MCF 10A (cell line): ENCODE results near the gene GALNT5. TPM values are rescaled to one million over a fixed set of nuclear protein-coding genes. Genes with fewer than 3 reads are reported as not detected.

Source experiments
- BruUV-seq: library from RNA; stranded (reverse); fragments of 400-500 nt; replicated peaks from 2 replicates; lab custom pipeline; 2021; lab: Mats Ljungman, UMichigan
- CTCF ChIA-PET: fragments of 300-600 bp; sonication (Branson Sonifier 250); formaldehyde crosslinking; extraction: SDS; loops from one replicate; lab custom pipeline; 2021; ENCODE audit warnings: antibody characterized with exemption, inconsistent platforms; lab: Yijun Ruan, JAX
- POLR2A ChIA-PET: fragments of 300-600, 350-650 bp; sonication (Branson Sonifier 250); formaldehyde crosslinking; extraction: SDS; loops from one replicate; lab custom pipeline; 2020; ENCODE audit warnings: antibody characterized with exemption, inconsistent platforms; lab: Yijun Ruan, JAX
- DNase-seq: peaks from one replicate; pipeline ENCODE4 v3.0.0-alpha.2; 2018; ENCODE audit not compliant: unreplicated experiment
- H3K27ac Mint-ChIP-seq: one replicate; pipeline ENCODE4 v1.8.0; 2022; ENCODE audit warnings: mild to moderate bottlenecking, low read depth, mixed read lengths; ENCODE audit not compliant: unreplicated experiment
- H3K27me3 Mint-ChIP-seq: one replicate; pipeline ENCODE4 v1.8.0; 2022; ENCODE audit warnings: mixed read lengths; ENCODE audit not compliant: insufficient read depth, unreplicated experiment
- H3K36me3 Mint-ChIP-seq: one replicate; pipeline ENCODE4 v1.8.0; 2022; ENCODE audit warnings: mild to moderate bottlenecking, moderate library complexity, mixed read lengths; ENCODE audit not compliant: insufficient read depth, unreplicated experiment
- H3K4me1 Mint-ChIP-seq: one replicate; pipeline ENCODE4 v1.8.0; 2022; ENCODE audit warnings: mixed read lengths; ENCODE audit not compliant: insufficient read depth, unreplicated experiment
- H3K4me3 Mint-ChIP-seq: one replicate; pipeline ENCODE4 v1.8.0; 2022; ENCODE audit warnings: mild to moderate bottlenecking, moderate library complexity, mixed read lengths; ENCODE audit not compliant: unreplicated experiment
- H3K9me3 Mint-ChIP-seq: one replicate; pipeline ENCODE4 v1.8.0; 2022; ENCODE audit warnings: mixed read lengths; ENCODE audit not compliant: unreplicated experiment
- intact Hi-C: fragments of 100-400 bp; cut with micrococcal nuclease; formaldehyde crosslinking; loops from 2 replicates; pipeline ENCODE4 v1.14.1; 2022
- total RNA-seq: library from RNA; stranded (reverse); gene quantifications from 2 replicates; pipeline ENCODE4 v1.2.3, GENCODE V29; 2022
- TF ChIP-seq, protein P1 (sequence below): fragments of 200-600 bp; IDR thresholded peaks from one replicate; pipeline ENCODE4 v1.8.0; 2022; ENCODE audit warnings: antibody characterized with exemption, mild to moderate bottlenecking; ENCODE audit not compliant: unreplicated experiment

GALNT5 gene
- total RNA-seq, 1 experiment from 2014 or later, result not detected

DNA sequence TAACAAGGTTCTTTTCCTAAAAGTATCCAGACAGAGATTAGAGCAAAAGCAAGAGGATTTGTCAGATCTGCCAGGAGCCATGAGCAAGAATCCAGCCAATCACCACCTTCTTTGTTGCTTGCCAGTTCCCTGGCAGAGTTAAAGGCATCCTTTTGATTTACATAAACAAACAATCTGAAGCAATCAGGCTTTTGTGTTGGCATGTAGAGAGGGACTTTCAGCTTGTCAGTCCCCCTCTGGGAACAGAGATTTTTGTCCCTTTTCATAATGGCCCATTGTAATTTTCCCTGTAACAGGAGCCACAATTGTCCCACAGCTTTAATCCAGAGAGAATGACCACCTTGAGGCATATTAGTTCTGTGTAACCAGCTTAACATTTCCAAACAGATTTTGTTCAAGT, 68.3 kb downstream of the GALNT5 start, which contains the start of gene ERMN:
Gene ERMN, minus strand, starts transcription at position 39 of the 400 bp plus-strand sequence. CDS start 182 bp downstream, outside the sequence.
- Mint-ChIP-seq H3K27me3 (no peaks in the 10 kb centered on the region), H3K4me1 (peaks cover 8% of the 10 kb centered on the region), H3K27ac (no peak within 1 kb of the TSS), H3K9me3 (no peaks in the 10 kb centered on the region), H3K36me3 (no peaks in the 10 kb centered on the region), H3K4me3 (no peak within 1 kb of the TSS)
- no peak for DNase-seq
- no TSS peak for BruUV-seq
- TF ChIP-seq, protein P1, sequence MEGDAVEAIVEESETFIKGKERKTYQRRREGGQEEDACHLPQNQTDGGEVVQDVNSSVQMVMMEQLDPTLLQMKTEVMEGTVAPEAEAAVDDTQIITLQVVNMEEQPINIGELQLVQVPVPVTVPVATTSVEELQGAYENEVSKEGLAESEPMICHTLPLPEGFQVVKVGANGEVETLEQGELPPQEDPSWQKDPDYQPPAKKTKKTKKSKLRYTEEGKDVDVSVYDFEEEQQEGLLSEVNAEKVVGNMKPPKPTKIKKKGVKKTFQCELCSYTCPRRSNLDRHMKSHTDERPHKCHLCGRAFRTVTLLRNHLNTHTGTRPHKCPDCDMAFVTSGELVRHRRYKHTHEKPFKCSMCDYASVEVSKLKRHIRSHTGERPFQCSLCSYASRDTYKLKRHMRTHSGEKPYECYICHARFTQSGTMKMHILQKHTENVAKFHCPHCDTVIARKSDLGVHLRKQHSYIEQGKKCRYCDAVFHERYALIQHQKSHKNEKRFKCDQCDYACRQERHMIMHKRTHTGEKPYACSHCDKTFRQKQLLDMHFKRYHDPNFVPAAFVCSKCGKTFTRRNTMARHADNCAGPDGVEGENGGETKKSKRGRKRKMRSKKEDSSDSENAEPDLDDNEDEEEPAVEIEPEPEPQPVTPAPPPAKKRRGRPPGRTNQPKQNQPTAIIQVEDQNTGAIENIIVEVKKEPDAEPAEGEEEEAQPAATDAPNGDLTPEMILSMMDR, result no peak
- POLR2A ChIA-PET, result no interaction called here
- CTCF ChIA-PET, result interaction anchor here (0.7 to 7.7 kb wide), 16 partner anchors 10 to 708 kb away, joined by 3 to 145 read pairs (median 6); partner anchors contain the start of gene ACVR1C
- intact Hi-C loops, result loop anchor here (5.0 to 10.0 kb wide), 2 partner anchors 167 to 1951 kb away; no protein-coding TSS in a partner anchor

DNA sequence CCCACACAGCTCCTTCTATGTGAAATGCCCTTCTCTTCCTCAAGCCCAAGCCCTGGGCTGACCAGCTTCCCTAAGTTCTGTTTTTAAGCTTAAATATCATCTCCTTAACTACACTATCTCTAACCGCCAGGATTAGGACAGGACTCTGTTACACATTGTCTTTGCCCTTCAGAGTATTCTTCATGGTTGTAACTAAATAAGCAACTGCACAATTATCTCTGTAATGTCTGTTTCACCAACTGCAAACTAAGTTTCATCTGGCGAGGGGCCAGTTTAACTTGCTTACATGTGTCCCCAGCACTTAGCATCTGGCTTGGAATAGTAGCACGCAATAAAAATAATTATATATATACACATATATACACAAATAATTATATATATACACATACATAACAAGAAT, 69.2 kb downstream of the GALNT5 start:
- Mint-ChIP-seq H3K4me1 (peaks cover 8% of the 10 kb centered on the region), H3K27ac (no peak overlapping the region), H3K9me3 (no peaks in the 10 kb centered on the region), H3K27me3 (no peaks in the 10 kb centered on the region), H3K4me3 (no peak overlapping the region), H3K36me3 (no peaks in the 10 kb centered on the region)
- POLR2A ChIA-PET, result interaction anchor here (0.6 to 0.7 kb wide), 2 partner anchors 167 to 233 kb away, joined by 3 read pairs; no protein-coding TSS in a partner anchor
- BruUV-seq, result no TSS peak
- TF ChIP-seq, protein P1, result no peak
- no peak for DNase-seq
- intact Hi-C loops, result loop anchor here (1.0 to 10.0 kb wide), 3 partner anchors 166 to 1952 kb away; no protein-coding TSS in a partner anchor
- CTCF ChIA-PET, result interaction anchor here (0.6 to 7.7 kb wide), 49 partner anchors 8 to 1087 kb away, joined by 3 to 145 read pairs (median 5); partner anchors contain the start of gene ACVR1C

DNA sequence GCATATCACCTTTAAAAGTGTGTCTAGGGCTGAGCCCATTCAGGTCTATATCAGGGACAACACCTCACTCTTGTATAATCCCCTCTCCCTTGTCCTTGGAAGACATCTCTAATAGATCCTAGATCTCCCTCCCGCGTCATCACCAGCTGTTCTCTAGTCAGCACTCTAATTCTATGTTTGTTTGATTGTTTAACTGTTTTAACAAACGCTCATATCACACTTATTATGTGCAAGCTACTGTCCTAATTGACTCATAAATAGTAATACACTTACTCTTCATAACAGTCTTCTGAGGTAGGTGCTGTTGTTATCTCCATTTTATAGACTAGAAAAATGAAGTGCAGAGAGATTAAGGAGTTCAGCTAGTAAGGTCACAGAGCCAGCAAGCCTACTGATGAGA, 69.7 kb downstream of the GALNT5 start:
- intact Hi-C loops, result loop anchor here (1.0 to 10.0 kb wide), 3 partner anchors 165 to 1952 kb away; no protein-coding TSS in a partner anchor

More for the DNA sequence above, 69.7 kb downstream of the GALNT5 start:
- CTCF ChIA-PET, result interaction anchor here (0.5 to 7.7 kb wide), 74 partner anchors 8 to 1963 kb away, joined by 3 to 145 read pairs (median 5); partner anchors contain the start of gene ACVR1C
- no peak for DNase-seq
- no peaks in the 10 kb centered on the region for H3K9me3 Mint-ChIP-seq
- H3K36me3 Mint-ChIP-seq, result no peaks in the 10 kb centered on the region
- no peak overlapping the region for H3K4me3 Mint-ChIP-seq
- H3K27ac Mint-ChIP-seq, result no peak overlapping the region
- no TSS peak for BruUV-seq
- H3K27me3 Mint-ChIP-seq, result no peaks in the 10 kb centered on the region
- TF ChIP-seq, protein P1, result no peak
- POLR2A ChIA-PET, result interaction anchor here (0.6 kb wide), 1 partner anchor 167 kb away, joined by 3 read pairs; no protein-coding TSS in a partner anchor
- H3K4me1 Mint-ChIP-seq, result peaks cover 8% of the 10 kb centered on the region
